Measurements from ENCODE around the gene DENND5A.

DENND5A gene

GRCh38 chr11:9144828-9145227 lies 120.3 kb downstream of the DENND5A start:
- TF ChIP-seq CTCF (IDR thresholded peaks at IDR 0.05; ENCODE audit: low read depth, low read length), result no peak
- no peak for DNase-seq (ENCODE audit: low read depth, low spot score)
- in situ Hi-C loops (cut with HindIII; ENCODE audit: low sequenced_read_pairs), result no loop called here
- no peak overlapping the region for H3K4me3 ChIP-seq (ENCODE audit: low read depth, low read length)

GRCh38 chr11:9143721-9144120 lies 121.4 kb downstream of the DENND5A start:
- in situ Hi-C loops (cut with HindIII; ENCODE audit: low sequenced_read_pairs), result no loop called here

GRCh38 chr11:9142732-9143131 lies 122.4 kb downstream of the DENND5A start:
- TF ChIP-seq CTCF (IDR thresholded peaks at IDR 0.05; ENCODE audit: low read depth, low read length), result no peak
- in situ Hi-C loops (cut with HindIII; ENCODE audit: low sequenced_read_pairs), result no loop called here
- DNase-seq (ENCODE audit: low read depth, low spot score), result no peak
- no peak overlapping the region for H3K4me3 ChIP-seq (ENCODE audit: low read depth, low read length)

More at GRCh38 chr11:9143721-9144120, 121.4 kb downstream of the DENND5A start:
- peak; percentile 22 for DNase-seq (ENCODE audit: low read depth, low spot score)
- TF ChIP-seq CTCF (IDR thresholded peaks at IDR 0.05; ENCODE audit: low read depth, low read length), result no peak
- no peak overlapping the region for H3K4me3 ChIP-seq (ENCODE audit: low read depth, low read length)

GRCh38 chr11:9141186-9141585 lies 124.0 kb downstream of the DENND5A start:
- in situ Hi-C loops (cut with HindIII; ENCODE audit: low sequenced_read_pairs), result no loop called here
- no peak for DNase-seq (ENCODE audit: low read depth, low spot score)
- no peak for TF ChIP-seq CTCF (IDR thresholded peaks at IDR 0.05; ENCODE audit: low read depth, low read length)

GRCh38 chr11:9139628-9140357 lies 125.4 kb downstream of the DENND5A start:
- no peak overlapping the region for H3K4me3 ChIP-seq (ENCODE audit: low read depth, low read length)
- no peak for DNase-seq (ENCODE audit: low read depth, low spot score)
- no peak for TF ChIP-seq CTCF (IDR thresholded peaks at IDR 0.05; ENCODE audit: low read depth, low read length)
- in situ Hi-C loops (cut with HindIII; ENCODE audit: low sequenced_read_pairs), result no loop called here

More at GRCh38 chr11:9141186-9141585, 124.0 kb downstream of the DENND5A start:
- no peak overlapping the region for H3K4me3 ChIP-seq (ENCODE audit: low read depth, low read length)

GRCh38 chr11:9138612-9139579 lies 126.3 kb downstream of the DENND5A start:
- TF ChIP-seq CTCF (IDR thresholded peaks at IDR 0.05; ENCODE audit: low read depth, low read length), result no peak
- DNase-seq (ENCODE audit: low read depth, low spot score), result peak; percentile 93
- H3K4me3 ChIP-seq (ENCODE audit: low read depth, low read length), result no peak overlapping the region
- in situ Hi-C loops (cut with HindIII; ENCODE audit: low sequenced_read_pairs), result no loop called here

Data from astrocyte of the spinal cord (primary cell).